A549 (cell line): Measurements from ENCODE around the gene PDSS2. TPM values are rescaled to one million over a fixed set of nuclear protein-coding genes. Genes with fewer than 3 reads are reported as not detected.

ENCODE experiments used
- CBX8 ChIP-seq: fragments of 200-600 bp; sonication (generic); IDR thresholded peaks from 2 replicates; pipeline ENCODE4 v1.6.1; 2016
- CTCF ChIP-seq: fragments of >200 bp; sonication (Bioruptor Twin); formaldehyde crosslinking; IDR thresholded peaks from 3 replicates; pipeline ENCODE4 v1.5.1; 2016
- EHMT2 ChIP-seq: fragments of 200-600 bp; sonication (generic); IDR thresholded peaks from 2 replicates; pipeline ENCODE4 v1.6.1; 2016; ENCODE audit warnings: antibody characterized with exemption, low read depth, mild to moderate bottlenecking, moderate library complexity
- polyA plus RNA-seq, 4 experiments: library from polyadenylated mRNA; depleted of rRNA in 3 of 4; stranded (reverse); fragments of >200 nt; fragmentation: RNase III in 1 of 4; extraction: RNeasy Plus Mini Kit Qiagen cat#74134 plus additional on column Dnase treatment in 1 of 4; gene quantifications; 2 replicates in 3 of 4; 3 replicates in 1 of 4; pipeline ENCODE4 v1.2.3, GENCODE V29; 2011 to 2017
- small RNA-seq, 6 experiments: library from RNA; depleted of rRNA; stranded (forward); fragments of <200 nt; gene quantifications; one replicate each; pipeline ENCODE3, GENCODE V24; 2012

Gene PDSS2
- polyA plus RNA-seq, 2 of the 4 experiments (the other 2 are of a cell fraction): 7.2 to 17.3 TPM

- TF ChIP-seq CTCF (no peak), CBX8 (no peak), EHMT2 (no peak)
These were observed 356.3 kb downstream of the PDSS2 start (continued) for GRCh38 chr6:107103082-107103481.

Small RNAs within 50 kb of the gene (small RNA-seq; reads per million reads assigned to genes)
- gene AL591516.1: 0 reads per million in 6 experiments
- gene RNU6-1299P: 0 reads per million in 6 experiments

Other genes with a start within 250 kb of the PDSS2 start
- 0.18 and 0.33 TPM in 2 replicates for gene SOBP, start 30.6 kb upstream of the PDSS2 start, polyA plus RNA-seq (2011; rRNA removed)
- 0.51 to 0.54 TPM (median 0.53 TPM) in 3 replicates for gene SOBP, start 30.6 kb upstream of the PDSS2 start, polyA plus RNA-seq (2017; fragmentation: RNase III; extraction: RNeasy Plus Mini Kit Qiagen cat#74134 plus additional on column Dnase treatment)